ENCODE results near the gene ARL15. TPM values are rescaled to one million over a fixed set of nuclear protein-coding genes. Genes with fewer than 3 reads are reported as not detected.

Gene ARL15
- total and polyA plus RNA-seq, 9 of the 15 experiments (the other 6 are each of a cell fraction or from before 2014, with no cell fraction given), result 18.5 to 80.4 (median 57.0) TPM

DNA sequence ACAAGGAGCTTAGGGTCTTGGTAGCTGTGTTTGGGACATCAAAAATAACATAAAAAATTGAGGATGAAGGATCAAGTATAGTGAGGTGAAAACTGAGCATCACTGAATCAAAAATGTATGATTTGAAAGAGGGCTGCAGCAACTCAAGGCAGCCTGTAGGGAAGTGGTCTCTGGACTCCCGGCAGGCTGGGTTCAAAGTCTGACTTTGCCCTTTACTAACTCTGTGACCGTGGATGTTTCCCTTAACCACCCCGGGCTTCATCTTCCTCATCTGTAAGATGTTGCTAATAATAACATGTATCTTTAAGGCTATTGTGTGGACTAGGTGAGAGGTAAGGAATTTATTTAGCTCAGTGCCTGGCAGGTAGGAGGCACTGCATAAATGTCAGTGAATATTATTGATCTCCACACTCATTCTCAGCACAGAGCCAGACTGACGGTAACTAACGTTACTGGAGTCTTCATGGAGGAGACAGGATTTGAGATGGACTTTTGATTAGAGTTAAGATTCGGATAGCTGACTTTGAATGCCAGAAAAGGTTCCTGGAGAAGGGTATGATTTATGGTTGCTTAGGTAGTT, 382.6 kb downstream of the ARL15 start (continued):
- no peak for TF ChIP-seq RCOR1 (IDR thresholded peaks at IDR 0.05; ENCODE audit: borderline replicate concordance in 1 of 2, low read depth in 2 of 2, low read length in 2 of 2)

DNA sequence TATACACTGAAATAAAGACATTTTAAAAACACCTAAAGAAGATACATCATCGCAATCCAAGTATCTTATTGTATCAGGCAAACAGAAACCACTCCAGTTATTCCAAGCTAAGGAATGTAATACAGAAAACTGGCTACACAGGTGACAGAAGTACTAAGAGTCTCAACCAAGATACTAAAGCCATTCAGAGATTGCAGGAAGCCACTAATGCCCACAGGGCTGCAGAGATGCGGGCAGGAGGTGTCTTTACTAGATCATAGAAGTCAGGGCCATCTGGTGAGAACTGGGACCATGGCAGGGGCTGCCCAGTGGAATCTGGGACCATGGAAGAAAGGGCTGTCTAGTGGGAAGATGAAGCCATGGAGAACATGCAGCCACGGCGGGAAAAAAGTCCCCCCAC, 384.3 kb downstream of the ARL15 start:
- 80% methylated on average over 3 of the region's 4 CpGs for WGBS (ENCODE audit: insufficient coverage, low coverage, missing lambda C conversion rate)
- TF ChIP-seq RAD21 (CRISPR knock-in tag; conservative IDR thresholded peaks at IDR 0.05 in 1 of 2, IDR thresholded peaks at IDR 0.05 in 1 of 2) (no peak), TBP (optimal IDR thresholded peaks at IDR 0.05; ENCODE audit: low read depth, low read length) (no peak), FOXA1 (IDR thresholded peaks at IDR 0.05; ENCODE audit: borderline replicate concordance) (no peak), NFATC3 (IDR thresholded peaks at IDR 0.05) (no peak)
- TF ChIP-seq, protein P1, sequence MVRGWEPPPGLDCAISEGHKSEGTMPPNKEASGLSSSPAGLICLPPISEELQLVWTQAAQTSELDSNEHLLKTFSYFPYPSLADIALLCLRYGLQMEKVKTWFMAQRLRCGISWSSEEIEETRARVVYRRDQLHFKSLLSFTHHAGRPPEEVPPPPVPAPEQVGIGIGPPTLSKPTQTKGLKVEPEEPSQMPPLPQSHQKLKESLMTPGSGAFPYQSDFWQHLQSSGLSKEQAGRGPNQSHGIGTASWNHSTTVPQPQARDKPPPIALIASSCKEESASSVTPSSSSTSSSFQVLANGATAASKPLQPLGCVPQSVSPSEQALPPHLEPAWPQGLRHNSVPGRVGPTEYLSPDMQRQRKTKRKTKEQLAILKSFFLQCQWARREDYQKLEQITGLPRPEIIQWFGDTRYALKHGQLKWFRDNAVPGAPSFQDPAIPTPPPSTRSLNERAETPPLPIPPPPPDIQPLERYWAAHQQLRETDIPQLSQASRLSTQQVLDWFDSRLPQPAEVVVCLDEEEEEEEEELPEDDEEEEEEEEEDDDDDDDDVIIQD (CRISPR knock-in tag; IDR thresholded peaks at IDR 0.05), result no peak
- TF ChIP-seq, protein P2, sequence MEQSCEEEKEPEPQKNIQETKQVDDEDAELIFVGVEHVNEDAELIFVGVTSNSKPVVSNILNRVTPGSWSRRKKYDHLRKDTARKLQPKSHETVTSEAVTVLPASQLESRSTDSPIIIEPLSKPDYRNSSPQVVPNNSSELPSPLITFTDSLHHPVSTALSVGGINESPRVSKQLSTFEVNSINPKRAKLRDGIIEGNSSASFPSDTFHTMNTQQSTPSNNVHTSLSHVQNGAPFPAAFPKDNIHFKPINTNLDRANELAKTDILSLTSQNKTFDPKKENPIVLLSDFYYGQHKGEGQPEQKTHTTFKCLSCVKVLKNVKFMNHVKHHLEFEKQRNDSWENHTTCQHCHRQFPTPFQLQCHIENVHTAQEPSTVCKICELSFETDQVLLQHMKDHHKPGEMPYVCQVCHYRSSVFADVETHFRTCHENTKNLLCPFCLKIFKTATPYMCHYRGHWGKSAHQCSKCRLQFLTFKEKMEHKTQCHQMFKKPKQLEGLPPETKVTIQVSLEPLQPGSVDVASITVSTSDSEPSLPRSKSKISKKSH (CRISPR knock-in tag; IDR thresholded peaks at IDR 0.05), result no peak
- TF ChIP-seq, protein P3, sequence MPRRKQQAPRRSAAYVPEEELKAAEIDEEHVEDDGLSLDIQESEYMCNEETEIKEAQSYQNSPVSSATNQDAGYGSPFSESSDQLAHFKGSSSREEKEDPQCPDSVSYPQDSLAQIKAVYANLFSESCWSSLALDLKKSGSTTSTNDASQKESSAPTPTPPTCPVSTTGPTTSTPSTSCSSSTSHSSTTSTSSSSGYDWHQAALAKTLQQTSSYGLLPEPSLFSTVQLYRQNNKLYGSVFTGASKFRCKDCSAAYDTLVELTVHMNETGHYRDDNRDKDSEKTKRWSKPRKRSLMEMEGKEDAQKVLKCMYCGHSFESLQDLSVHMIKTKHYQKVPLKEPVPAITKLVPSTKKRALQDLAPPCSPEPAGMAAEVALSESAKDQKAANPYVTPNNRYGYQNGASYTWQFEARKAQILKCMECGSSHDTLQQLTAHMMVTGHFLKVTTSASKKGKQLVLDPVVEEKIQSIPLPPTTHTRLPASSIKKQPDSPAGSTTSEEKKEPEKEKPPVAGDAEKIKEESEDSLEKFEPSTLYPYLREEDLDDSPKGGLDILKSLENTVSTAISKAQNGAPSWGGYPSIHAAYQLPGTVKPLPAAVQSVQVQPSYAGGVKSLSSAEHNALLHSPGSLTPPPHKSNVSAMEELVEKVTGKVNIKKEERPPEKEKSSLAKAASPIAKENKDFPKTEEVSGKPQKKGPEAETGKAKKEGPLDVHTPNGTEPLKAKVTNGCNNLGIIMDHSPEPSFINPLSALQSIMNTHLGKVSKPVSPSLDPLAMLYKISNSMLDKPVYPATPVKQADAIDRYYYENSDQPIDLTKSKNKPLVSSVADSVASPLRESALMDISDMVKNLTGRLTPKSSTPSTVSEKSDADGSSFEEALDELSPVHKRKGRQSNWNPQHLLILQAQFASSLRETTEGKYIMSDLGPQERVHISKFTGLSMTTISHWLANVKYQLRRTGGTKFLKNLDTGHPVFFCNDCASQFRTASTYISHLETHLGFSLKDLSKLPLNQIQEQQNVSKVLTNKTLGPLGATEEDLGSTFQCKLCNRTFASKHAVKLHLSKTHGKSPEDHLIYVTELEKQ (CRISPR knock-in tag; IDR thresholded peaks at IDR 0.05), result no peak

More for the DNA sequence above, 384.3 kb downstream of the ARL15 start:
- in situ Hi-C loops (cut with MboI), result no loop called here
- POLR2A ChIA-PET, result no interaction called here
- Histone ChIP-seq H3K9ac (ENCODE audit: insufficient read depth in 1 of 2, low read depth in 2 of 2, low read length in 2 of 2) (no peak overlapping the region), H3K4me1 (replicated peaks in 1 of 2; ENCODE audit: control insufficient read depth in 2 of 2, insufficient read depth in 2 of 2, low read length in 2 of 2) (no peaks in the 10 kb centered on the region), H4K20me1 (replicated peaks; ENCODE audit: control insufficient read depth, insufficient read depth, low read length) (0 out of 2 replicates have a peak, but pooled peaks cover 4% of the 10 kb centered on the region), H2AFZ (ENCODE audit: low read depth, low read length) (no peak overlapping the region), H3K9me3 (replicated peaks; ENCODE audit: control insufficient read depth, insufficient read depth, low read depth, low read length) (no peaks in the 10 kb centered on the region), H3K4me2 (ENCODE audit: insufficient read depth, low read length) (no peak overlapping the region), H3K79me2 (ENCODE audit: control insufficient read depth, insufficient read depth, low read length) (no peaks in the 10 kb centered on the region), H3K27me3 (ENCODE audit: control insufficient read depth in 2 of 2, insufficient read depth in 2 of 2, low read length in 2 of 2) (no peaks in the 10 kb centered on the region), H3K4me3 (no peak overlapping the region), H3K9me1 (ENCODE audit: control insufficient read depth, insufficient read depth, low read length) (no peaks in the 10 kb centered on the region), H3K27ac (ENCODE audit: extremely low read depth, low read depth, low read length) (no peak overlapping the region), H3K36me3 (ENCODE audit: control insufficient read depth, insufficient read depth, low read length) (no peaks in the 10 kb centered on the region)
- ATAC-seq (no peak), DNase-seq (ENCODE audit: extremely low read depth in 1 of 4, low spot score in 3 of 4) (no peak), FAIRE-seq (no peak)
- CTCF ChIA-PET (ENCODE audit: low intra/inter-chr PET ratio), result no interaction called here
- intact Hi-C loops (cut with micrococcal nuclease), result no loop called here
- BruUV-seq (replicated peaks), result no TSS peak

All from K562 (cell line).